Endothelial cell (in vitro differentiated cells): ENCODE results near the gene MRO. TPM values are rescaled to one million over a fixed set of nuclear protein-coding genes. Genes with fewer than 3 reads are reported as not detected.
"Not testable (repeated sequence)": the region's sequence is repeated elsewhere in the genome, so short reads cannot be mapped to it uniquely, and the experiment has no call there.

ENCODE experiments used
- DNase-seq: peaks from one replicate; pipeline ENCODE4 v3.0.0; 2021; ENCODE audit warnings: low spot score
- H3K27ac Mint-ChIP-seq: one replicate; pipeline ENCODE4 v1.8.0; 2021; ENCODE audit warnings: mixed read lengths, inconsistent platforms; ENCODE audit not compliant: unreplicated experiment
- H3K27me3 Mint-ChIP-seq: one replicate; pipeline ENCODE4 v1.8.0; 2021; ENCODE audit warnings: mild to moderate bottlenecking, moderate library complexity, mixed read lengths, inconsistent platforms; ENCODE audit not compliant: unreplicated experiment
- H3K36me3 Mint-ChIP-seq: one replicate; pipeline ENCODE4 v1.8.0; 2021; ENCODE audit warnings: mild to moderate bottlenecking, low read depth, mixed read lengths, inconsistent platforms; ENCODE audit not compliant: unreplicated experiment
- H3K4me1 Mint-ChIP-seq: one replicate; pipeline ENCODE4 v1.8.0; 2021; ENCODE audit warnings: mild to moderate bottlenecking, mixed read lengths, inconsistent platforms; ENCODE audit not compliant: unreplicated experiment
- H3K4me3 Mint-ChIP-seq: one replicate; pipeline ENCODE4 v1.8.0; 2021; ENCODE audit warnings: mild to moderate bottlenecking, mixed read lengths, inconsistent platforms; ENCODE audit not compliant: unreplicated experiment
- H3K9me3 Mint-ChIP-seq: one replicate; pipeline ENCODE4 v1.8.0; 2021; ENCODE audit warnings: mixed read lengths, inconsistent platforms; ENCODE audit not compliant: unreplicated experiment
- total RNA-seq: library from RNA; stranded (reverse); fragmentation: NEBNext Ultra II Directional; extraction: Animal tissue kit (Norgen Biotek cat#: 25700); gene quantifications from one replicate; pipeline ENCODE4 v1.2.1, GENCODE V29; 2021; ENCODE audit not compliant: unreplicated experiment
- TF ChIP-seq, protein P1 (sequence below): fragments of 200-600 bp; sonication (generic); IDR thresholded peaks from one replicate; pipeline ENCODE4 v1.5.0; 2021; ENCODE audit warnings: antibody characterized with exemption; ENCODE audit not compliant: unreplicated experiment

MRO gene
- total RNA-seq, 1 donor from 2014 or later, result 0.23 TPM

DNA sequence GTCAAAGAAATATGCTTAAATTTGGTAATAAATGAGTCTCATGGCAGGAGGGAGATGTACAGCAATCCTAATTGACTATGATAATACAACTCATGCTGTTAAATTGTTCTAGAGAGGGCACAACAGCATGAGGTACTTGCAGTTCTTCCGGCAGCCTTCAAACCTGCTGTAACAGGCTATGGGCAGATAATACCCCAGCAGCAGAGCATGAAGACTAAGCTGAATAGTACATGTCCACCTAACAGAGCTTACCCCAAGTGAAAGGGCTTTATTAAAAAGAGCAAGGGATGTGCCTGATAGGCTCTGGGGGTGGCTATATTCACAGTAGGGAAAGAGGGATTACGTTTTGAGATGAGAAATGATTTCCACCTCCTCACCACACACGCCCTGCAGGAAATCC lies 28.9 kb downstream of the MRO start:
- no peak for DNase-seq
- TF ChIP-seq, protein P1, sequence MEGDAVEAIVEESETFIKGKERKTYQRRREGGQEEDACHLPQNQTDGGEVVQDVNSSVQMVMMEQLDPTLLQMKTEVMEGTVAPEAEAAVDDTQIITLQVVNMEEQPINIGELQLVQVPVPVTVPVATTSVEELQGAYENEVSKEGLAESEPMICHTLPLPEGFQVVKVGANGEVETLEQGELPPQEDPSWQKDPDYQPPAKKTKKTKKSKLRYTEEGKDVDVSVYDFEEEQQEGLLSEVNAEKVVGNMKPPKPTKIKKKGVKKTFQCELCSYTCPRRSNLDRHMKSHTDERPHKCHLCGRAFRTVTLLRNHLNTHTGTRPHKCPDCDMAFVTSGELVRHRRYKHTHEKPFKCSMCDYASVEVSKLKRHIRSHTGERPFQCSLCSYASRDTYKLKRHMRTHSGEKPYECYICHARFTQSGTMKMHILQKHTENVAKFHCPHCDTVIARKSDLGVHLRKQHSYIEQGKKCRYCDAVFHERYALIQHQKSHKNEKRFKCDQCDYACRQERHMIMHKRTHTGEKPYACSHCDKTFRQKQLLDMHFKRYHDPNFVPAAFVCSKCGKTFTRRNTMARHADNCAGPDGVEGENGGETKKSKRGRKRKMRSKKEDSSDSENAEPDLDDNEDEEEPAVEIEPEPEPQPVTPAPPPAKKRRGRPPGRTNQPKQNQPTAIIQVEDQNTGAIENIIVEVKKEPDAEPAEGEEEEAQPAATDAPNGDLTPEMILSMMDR, result no peak
- no peaks in the 10 kb centered on the region for H3K4me1 Mint-ChIP-seq
- H3K27me3 Mint-ChIP-seq, result no peaks in the 10 kb centered on the region
- no peak overlapping the region for H3K27ac Mint-ChIP-seq
- no peaks in the 10 kb centered on the region for H3K9me3 Mint-ChIP-seq
- H3K4me3 Mint-ChIP-seq, result no peak overlapping the region
- H3K36me3 Mint-ChIP-seq, result no peaks in the 10 kb centered on the region

DNA sequence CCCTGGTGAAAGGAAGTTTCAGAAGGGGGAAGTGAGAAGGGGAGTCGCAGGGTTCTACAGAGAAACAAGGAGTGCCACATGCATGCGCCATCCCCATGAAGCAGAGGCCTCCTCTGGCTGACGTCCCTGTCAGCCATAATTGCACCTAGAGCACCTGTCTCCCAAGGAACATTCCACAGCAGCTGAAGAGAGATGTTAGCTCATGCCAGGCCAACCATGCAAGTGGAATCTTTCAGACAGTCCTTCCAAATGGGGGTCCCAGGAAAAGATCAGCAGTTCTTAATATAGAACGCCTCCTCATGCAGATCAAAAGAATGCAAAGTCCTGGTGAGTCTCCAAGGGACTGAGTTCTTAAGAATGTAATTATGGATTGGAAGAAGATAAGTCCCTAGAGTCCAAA lies 29.6 kb downstream of the MRO start:
- H3K27ac Mint-ChIP-seq, result no peak overlapping the region
- TF ChIP-seq, protein P1, result no peak
- H3K27me3 Mint-ChIP-seq, result no peaks in the 10 kb centered on the region
- no peak for DNase-seq
- no peaks in the 10 kb centered on the region for H3K36me3 Mint-ChIP-seq
- H3K4me3 Mint-ChIP-seq, result no peak overlapping the region
- no peaks in the 10 kb centered on the region for H3K4me1 Mint-ChIP-seq
- H3K9me3 Mint-ChIP-seq, result no peaks in the 10 kb centered on the region

DNA sequence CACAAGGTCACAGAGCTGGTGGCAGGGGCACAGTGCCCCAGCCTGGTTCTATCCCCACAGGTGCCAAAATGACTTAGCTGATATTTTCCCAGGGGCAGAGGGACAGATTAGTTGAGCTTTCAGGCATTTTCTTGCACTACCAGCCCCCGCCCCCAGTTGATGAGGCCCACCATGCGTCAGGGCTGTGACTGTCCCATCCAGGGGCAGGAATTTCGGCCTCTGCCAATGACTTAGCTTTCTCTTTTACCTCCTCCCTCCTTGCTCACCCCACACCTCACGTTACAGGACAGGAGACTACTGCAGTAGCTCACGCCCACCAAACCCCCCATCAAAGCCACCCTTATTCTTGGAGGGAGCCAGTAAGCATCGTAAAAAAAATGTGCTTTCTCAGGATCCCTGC lies 31.5 kb downstream of the MRO start:
- H3K27me3 Mint-ChIP-seq, result no peaks in the 10 kb centered on the region
- H3K4me3 Mint-ChIP-seq, result no peak overlapping the region
- no peak overlapping the region for H3K27ac Mint-ChIP-seq
- no peaks in the 10 kb centered on the region for H3K36me3 Mint-ChIP-seq
- no peaks in the 10 kb centered on the region for H3K9me3 Mint-ChIP-seq
- no peaks in the 10 kb centered on the region for H3K4me1 Mint-ChIP-seq
- TF ChIP-seq, protein P1, result no peak
- DNase-seq, result no peak

DNA sequence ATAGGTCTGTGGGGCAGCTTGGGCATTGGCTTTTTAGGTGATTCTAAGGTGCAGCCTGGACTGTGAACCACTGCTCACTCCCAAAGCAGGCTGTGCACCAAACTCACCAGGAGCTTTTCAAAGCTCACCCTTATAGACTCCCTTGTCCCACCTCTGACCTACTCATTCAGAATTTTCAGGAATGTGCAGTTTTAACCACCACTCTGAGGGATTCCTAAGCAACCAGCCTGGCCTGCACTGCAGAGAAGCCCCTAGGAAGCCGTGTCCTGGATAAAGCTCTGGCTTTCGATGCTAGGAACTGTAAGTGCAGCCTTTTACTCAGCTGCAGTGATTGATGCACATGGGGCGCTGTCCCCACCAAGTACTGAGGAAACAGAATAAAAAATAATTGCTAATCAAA lies 33.0 kb downstream of the MRO start:
- no peak for DNase-seq
- Mint-ChIP-seq H3K27me3 (no peaks in the 10 kb centered on the region), H3K36me3 (no peaks in the 10 kb centered on the region), H3K4me1 (no peaks in the 10 kb centered on the region), H3K27ac (no peak overlapping the region), H3K9me3 (no peaks in the 10 kb centered on the region), H3K4me3 (no peak overlapping the region)
- TF ChIP-seq, protein P1, result no peak

DNA sequence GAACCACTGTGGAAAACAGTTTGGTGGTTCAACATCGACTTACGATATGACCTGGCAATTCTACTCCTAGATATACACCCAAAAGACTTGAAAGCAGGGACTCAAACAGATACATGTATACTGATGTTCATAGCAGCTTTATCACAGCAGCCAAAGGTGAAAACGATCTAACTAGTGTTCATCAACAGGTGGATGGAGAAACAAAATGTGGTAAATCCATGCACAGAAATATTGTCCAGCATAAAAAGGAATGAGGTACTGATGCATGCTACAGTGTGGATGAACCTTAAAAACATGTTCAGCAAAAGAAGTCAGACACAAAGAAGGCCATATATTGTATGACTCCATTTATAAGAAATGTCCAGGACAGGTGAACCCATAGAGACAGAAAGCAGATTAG lies 36.3 kb downstream of the MRO start:
- Mint-ChIP-seq H3K27ac (no peak overlapping the region), H3K27me3 (no peaks in the 10 kb centered on the region), H3K4me1 (peaks cover 3% of the 10 kb centered on the region), H3K4me3 (no peak overlapping the region), H3K9me3 (no peaks in the 10 kb centered on the region), H3K36me3 (no peaks in the 10 kb centered on the region)
- TF ChIP-seq, protein P1, result no peak
- DNase-seq, result no peak

DNA sequence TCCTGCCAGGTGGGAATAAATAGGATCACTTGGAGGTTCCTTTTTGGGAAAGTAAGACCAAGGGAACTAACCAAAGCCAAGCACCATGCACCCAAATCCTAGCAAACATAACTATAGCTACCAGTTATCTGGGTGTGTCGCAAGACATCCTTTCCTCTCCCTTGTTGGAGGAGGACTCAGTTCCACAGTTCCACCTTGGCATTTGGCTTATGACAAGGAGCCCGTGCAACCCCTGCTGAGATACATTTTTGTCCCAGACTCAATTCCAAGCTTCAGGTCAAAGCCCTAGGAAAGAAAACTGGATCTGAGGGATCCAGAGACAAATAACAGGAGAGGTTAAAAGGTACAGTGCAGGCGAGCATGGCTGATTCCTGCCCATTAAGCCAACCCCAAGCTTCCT lies 40.8 kb downstream of the MRO start:
- not testable (repeated sequence) for H3K27me3 Mint-ChIP-seq, H3K4me3 Mint-ChIP-seq, H3K9me3 Mint-ChIP-seq, H3K27ac Mint-ChIP-seq, H3K4me1 Mint-ChIP-seq, DNase-seq, H3K36me3 Mint-ChIP-seq
